Measurements from ENCODE around the gene PASK. TPM values are rescaled to one million over a fixed set of nuclear protein-coding genes. Genes with fewer than 3 reads are reported as not detected.
A peak's percentile ranks its signal among the peaks of the same experiment; 100 is the strongest.

PASK gene
- total RNA-seq, 4 donors from 2014 or later = 4.1 to 8.1 (median 5.9) TPM

GRCh38 chr2:241061275-241061674 is 88.0 kb downstream of the PASK start:
- H3K9me3 ChIP-seq = no peaks in the 10 kb centered on the region
- H3K4me1 ChIP-seq = peaks cover 0 to 23% (median 0%) of the 10 kb centered on the region in 4 donors
- peak overlapping the region in 1 of 4 donors; percentile 34 for H3K27ac ChIP-seq
- H3K27me3 ChIP-seq = no peaks in the 10 kb centered on the region
- H3K36me3 ChIP-seq = peaks cover 0 to 17% (median 0%) of the 10 kb centered on the region in 3 donors
- no peak overlapping the region for H3K4me3 ChIP-seq
- TF ChIP-seq EP300 (IDR thresholded peaks at IDR 0.05) (peak in 1 of 2 donors; percentile 70), CTCF (IDR thresholded peaks at IDR 0.05) (no peak), POLR2A (IDR thresholded peaks at IDR 0.05) (no peak)
- 62 to 64% methylated on average over 6 of the region's 6 CpGs for WGBS, 2 donors
- peak; percentile 12 to 36 for DNase-seq (ENCODE audit: low spot score in 2 of 2)

Small RNAs within 50 kb of the gene (small RNA-seq; reads per million reads assigned to genes)
- gene AC005237.2 = not detected

Other genes with a start within 250 kb of the PASK start
- 1 to 10 TPM in 1 of 4 donors, under 1 TPM in 1, not detected in 2; 0.44 to 1.2 TPM for gene CROCC2, start 243.1 kb downstream of the PASK start, total RNA-seq
- 100 to 1,000 TPM; 116 to 226 (median 141) TPM for gene SNED1, start 150.9 kb downstream of the PASK start, total RNA-seq
- gene MTERF4, start 47.2 kb downstream of the PASK start, total RNA-seq = 10 to 100 TPM; 28.9 to 60.5 (median 38.9) TPM
- gene PPP1R7, start 995 bp upstream of the PASK start, total RNA-seq = 10 to 100 TPM; 29.5 to 53.8 (median 38.1) TPM
- gene ANO7, start 39.2 kb upstream of the PASK start, total RNA-seq = 1 to 10 TPM in 1 of 4 donors, under 1 TPM in 3; 0.42 to 1.2 (median 0.51) TPM
- 100 to 1,000 TPM; 324 to 412 (median 363) TPM for gene HDLBP, start 166.2 kb upstream of the PASK start, total RNA-seq
- gene SEPTIN2, start 166.5 kb upstream of the PASK start, total RNA-seq = 100 to 1,000 TPM; 311 to 585 (median 373) TPM
- 100 to 1,000 TPM in 2 of 4 donors, 10 to 100 TPM in 2; 42.7 to 229 (median 93.2) TPM for gene FARP2, start 206.8 kb upstream of the PASK start, total RNA-seq

Measured in tibial nerve (tissue), 4 donors.